Measurements from ENCODE around the gene SF3B2.
"Not testable (repeated sequence)": the region's sequence is repeated elsewhere in the genome, so short reads cannot be mapped to it uniquely, and the experiment has no call there.

SF3B2 gene

DNA sequence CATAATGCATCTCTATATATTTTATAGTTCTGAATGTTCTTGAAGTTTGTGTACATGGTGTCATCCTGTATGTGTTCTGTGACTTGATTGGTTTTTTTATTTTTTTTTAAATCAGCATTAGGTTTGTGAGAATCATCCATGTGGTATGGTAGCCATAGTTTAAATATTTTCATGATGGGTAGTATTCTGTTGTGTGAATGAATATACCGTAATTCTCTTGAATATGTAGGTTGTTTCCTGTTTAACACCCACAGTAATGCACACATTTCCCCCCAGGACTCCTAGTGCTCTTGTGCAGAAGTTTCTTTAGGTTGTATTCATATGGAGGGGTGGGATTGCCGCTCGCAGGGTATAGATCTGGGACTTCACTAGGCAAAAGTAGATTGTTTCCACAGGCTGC, 19.9 kb downstream of the SF3B2 start:
- no peak for DNase-seq (ENCODE audit: low spot score)

DNA sequence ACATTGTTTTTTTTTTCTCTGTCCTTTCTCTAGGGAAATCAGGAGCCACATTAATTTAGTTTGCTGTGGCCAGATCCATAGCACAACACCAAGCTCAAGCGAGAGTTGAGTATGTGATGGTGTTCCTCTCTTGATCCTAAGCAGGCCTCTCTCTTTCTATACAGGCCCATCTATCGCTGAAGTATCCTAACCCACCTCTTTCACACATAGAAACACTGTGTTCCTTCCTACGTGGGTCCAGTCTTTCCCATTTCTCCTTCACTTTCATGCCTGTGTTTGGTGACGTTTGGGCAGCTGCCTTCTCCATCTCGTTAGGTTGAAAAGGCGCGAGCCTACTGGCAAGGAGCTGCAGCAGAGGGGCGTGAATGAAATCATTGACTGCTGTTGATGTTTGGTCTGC, 20.4 kb downstream of the SF3B2 start:
- DNase-seq (ENCODE audit: low spot score): no peak

DNA sequence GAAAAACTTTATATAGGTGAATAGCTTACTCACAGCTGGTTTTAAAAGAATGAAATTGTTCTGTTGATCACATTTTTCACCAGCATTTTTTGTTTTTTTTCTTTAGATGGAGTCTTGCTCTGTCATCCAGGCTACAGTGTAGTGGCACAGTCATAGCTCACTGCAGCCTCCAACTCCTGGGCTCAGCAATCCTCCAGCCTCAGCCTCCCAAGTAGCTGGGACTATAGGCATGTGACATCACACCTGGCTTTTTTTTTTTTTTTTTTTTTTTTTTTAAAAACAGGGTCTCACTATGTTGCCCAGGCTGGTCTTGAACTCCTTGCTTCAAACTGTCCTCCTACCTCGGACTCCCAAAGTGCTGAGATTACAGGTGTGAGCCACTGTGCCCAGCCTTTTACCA, 21.5 kb downstream of the SF3B2 start:
- DNase-seq (ENCODE audit: low spot score): no peak

DNA sequence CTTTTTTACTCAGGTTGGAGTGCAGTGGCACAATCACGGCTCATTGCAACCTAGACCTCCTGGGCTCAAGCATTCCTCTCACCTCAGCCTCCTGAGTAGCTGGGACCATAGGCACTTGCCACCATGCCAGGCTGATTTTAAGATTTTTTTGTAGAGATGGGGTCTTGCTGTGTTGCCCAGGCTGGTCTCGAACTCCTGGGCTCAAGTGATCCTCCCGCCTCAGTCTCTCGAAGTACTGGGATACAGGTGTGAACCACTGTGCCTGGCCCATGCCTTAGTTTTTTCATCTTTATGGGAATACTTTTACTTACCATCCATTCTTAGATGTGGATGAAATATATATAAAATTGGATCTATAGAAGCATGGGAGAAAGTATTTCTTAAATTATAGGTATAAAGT, 23.1 kb downstream of the SF3B2 start:
- DNase-seq (ENCODE audit: low spot score): no peak

DNA sequence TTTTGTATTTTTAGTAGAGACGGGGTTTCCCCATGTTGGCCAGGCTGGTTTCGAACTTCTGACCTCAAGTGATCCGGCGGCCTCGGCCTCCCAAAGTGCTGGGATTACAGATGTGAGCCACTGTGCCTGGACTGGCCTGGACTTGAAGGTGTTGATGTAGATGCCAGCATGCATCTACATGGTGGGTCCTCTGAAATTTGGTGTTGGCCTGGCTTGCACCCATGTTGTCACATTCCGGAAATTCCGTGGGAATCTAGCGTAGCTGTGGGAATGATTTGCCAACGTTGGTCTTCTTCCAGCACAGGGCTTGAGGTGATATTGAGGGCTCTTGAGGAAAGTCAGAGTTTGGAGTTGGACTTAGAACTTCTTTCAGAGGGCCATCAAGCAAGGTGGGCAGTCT, 24.4 kb downstream of the SF3B2 start:
- no peak for DNase-seq (ENCODE audit: low spot score)

DNA sequence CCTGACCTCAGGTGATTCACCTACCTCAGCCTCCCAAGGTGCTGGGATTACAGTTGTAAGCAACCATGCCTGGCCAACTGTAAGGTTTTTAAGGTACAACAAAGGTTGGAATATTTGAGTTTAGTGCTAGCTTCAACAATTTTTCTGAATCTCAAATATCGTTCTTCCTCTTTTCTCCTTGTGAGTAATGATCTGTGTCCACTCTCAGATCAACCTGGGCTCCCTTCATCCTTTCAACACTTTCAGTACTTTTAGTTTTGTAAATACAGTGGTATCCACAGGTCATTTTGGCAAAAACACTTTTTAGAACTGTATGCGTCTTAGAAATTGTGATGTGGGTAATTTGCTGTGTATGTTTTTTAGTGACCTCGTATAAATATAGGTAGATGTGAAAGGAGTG, 25.8 kb downstream of the SF3B2 start:
- no peak for DNase-seq (ENCODE audit: low spot score)

DNA sequence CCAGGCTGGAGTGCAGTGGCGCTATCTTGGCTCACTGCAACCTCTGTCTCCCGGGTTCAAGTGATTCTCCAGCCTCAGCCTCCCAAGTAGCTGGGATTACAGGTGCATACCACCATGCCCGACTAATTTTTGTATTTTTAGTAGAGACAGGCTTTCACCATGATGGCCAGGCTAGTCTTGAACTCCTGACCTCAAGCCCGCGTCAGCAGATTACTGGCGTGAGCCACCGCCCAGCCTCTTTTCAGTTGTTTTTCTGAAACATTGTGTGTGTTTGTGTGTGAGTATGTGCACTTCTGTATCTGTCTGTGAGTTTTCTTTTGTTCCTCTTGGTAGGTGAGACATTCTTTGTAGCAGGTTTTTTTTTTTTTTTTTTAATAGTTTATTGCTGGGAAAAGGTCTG, 26.8 kb downstream of the SF3B2 start:
- DNase-seq (ENCODE audit: low spot score): not testable (repeated sequence)

DNA sequence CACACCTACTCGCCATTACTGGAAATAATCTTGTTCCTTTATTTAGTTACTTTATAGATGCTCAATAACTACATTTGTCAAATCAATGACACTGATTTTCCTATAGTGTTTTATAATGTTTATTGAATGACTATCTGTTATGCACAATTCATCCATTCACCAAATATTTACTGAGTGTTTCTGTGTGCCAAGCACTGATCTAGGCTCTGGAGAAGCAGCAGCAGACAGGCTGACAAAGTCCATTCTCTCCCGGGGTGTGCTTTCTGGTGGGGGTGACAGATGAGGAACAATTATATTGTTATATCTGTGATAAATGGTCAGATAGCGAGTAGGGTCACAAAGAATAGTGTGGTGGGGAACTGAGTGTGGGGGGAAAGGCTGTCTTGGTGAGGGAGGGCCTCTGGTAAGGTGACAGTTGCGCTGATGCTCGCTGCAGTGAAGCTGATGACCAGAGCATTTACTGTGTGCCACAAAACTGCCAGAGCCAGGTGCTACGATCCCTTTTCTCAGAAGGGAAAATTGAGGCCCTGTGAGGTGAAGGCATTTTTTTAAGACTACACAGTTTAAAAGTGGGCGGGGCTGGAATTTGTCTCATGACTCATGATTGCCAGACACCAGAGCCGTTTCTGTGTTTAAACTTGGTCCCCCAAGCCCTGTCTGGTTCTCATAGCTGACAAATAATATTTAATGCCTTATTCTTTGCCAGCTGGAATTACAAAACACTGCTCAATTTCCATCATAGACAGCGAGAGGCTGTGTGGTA, 28.1 kb downstream of the SF3B2 start:
- peak; percentile 89 for DNase-seq (ENCODE audit: low spot score)

DNA sequence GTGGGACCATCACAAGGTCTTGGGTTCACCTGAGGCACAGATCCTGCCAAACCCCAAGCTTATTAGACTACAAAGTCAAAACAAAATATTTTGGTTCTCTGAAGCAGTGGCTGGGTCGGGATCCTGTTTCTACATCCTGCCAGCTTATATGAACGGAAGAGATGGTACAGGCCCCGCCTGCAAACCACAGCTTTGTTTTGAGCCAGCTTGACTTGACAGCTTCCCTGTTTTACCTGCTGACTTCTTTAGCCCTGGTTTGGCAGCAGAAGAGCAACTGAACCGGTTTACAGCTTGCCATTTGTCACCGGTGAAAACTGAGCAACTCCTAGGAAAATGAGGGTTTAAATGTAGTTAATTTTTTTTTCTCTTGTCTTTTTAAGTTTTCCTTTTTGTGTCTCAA, 29.3 kb downstream of the SF3B2 start:
- DNase-seq (ENCODE audit: low spot score): no peak

DNA sequence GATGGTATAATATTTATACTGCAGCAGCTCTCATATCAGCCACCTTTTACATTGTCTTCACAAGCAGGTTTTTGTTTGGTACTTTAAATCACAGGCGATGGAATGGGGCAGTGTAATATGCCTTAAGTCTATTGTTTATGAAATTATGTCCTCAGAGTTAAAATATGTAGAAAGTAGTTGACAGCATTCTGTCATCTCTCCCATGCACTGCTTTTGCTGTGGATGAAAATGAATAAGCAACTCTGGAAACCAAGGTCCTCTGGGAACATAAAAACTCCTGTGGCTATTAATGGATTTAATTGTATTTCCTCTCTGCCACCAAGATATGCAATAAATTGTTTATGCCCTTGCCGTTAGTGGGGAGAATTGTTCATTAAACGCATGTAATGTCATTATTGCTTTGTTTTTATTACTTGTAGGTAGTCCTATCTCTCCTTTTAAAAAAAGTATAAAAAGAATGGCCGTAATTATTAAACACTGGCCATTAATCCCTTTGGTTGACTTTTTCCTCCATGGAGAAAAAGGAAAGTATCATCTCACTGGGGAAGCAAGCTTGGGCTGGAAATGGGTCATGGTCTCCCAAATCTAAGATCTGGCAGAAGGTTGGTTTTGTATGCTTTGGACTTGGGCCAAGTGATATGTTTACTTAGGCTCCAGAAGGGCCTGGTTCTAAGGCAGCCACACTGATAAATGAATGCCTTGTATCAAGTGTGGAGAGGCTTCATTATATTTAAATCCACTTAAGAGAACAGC, 31.0 kb downstream of the SF3B2 start:
- DNase-seq (ENCODE audit: low spot score): no peak

DNA sequence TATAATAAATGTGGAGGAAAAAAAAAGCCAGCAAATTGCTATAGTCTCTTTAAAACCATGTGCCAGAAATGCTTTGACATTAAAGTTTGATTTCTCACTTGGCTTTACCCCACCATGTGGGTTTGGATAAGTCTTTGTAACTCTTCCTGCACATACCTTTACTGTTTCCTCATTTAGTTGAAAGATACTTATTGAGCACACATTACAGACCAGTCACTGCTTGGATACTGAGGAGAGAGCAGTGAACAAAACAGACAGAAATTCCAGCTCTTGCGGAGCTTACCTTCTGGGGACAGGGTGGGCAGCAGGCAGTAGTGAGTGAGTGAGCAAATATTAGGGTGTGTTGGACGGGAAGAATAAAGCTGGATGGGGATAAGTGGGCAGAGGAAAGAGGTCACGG, 31.6 kb downstream of the SF3B2 start:
- DNase-seq (ENCODE audit: low spot score): no peak

DNA sequence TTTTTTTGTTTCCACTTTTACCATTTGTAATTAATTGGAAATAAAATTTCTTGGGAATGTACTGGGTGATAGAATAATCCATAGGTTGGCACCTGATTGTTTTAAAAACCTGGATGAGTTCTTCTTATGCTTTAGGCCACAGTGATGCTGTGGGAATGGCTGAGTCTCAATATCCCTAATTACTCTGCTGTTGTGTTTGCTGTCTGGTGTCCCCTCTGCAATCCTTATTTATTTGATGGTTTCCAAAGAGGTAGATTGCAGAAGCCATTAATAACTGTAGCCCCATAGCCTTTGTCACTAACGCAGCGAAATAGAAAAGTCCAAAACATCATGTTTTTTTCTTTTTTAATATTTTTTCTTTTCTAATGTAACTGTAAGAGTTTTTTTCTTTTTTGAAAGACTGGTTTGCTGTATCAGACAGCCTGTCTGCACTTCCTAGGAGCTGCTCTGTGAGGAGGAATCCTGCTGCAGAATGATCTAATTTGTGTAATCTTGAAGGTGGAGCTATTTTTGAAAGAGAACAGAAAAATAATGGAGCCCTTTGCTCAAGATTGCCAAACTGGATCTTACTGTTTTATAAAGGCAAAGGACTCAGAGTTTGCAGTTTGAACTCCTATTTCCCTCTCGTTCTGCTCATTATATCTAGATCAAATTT, 32.8 kb downstream of the SF3B2 start:
- DNase-seq (ENCODE audit: low spot score): no peak

DNA sequence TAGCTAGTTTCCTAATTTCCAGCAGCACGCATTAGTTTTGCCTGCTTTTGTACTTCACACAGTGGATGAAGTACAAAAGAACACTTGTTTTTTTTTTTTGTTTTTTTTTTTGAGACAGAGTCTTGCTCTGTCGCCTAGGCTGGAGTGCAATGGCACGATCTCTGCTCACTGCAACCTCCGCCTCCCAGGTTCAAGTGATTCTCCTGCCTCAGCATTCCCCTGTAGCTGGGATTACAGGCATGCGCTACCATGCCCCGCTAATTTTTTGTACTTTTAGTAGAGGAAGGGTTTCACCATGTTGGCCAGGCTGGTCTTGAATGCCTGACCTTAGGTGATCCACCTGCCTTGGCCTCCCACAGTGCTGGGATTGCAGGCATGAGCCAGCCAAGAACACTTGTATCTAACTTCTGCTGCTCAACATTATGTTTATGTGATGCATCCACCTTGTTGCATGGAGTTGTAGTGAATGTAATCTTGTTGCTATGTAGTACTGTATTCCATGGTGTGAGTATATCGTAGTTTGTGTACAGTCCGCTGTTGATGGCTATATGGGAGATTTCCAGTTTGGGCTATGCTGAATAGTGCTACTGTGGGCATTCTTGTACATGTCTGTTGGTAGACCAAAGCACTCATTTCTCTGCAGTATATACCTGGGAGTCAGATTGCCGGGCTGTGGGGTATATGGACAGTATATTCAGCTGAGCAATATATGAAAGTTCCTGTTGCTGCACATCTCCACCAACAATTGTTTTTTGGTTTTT, 35.2 kb downstream of the SF3B2 start:
- DNase-seq (ENCODE audit: low spot score): no peak

DNA sequence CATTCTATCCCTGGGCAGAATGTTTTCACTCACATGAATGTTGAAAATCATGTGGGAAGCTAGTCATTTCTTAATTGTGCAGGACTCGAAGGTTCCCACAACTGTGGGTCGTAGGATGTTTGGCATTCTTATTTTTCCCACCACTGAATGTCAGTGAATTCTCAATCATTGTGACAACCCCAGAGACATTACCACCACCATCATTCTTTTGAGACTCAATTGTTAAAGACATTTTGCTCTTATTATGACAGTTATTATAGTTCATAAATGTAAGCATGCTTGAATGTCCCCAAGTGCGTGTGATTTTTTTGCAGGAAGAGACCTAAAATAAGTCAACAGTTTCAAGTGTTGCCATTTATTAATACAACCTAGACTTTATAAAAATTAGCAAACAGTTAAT, 36.9 kb downstream of the SF3B2 start:
- no peak for DNase-seq (ENCODE audit: low spot score)

DNA sequence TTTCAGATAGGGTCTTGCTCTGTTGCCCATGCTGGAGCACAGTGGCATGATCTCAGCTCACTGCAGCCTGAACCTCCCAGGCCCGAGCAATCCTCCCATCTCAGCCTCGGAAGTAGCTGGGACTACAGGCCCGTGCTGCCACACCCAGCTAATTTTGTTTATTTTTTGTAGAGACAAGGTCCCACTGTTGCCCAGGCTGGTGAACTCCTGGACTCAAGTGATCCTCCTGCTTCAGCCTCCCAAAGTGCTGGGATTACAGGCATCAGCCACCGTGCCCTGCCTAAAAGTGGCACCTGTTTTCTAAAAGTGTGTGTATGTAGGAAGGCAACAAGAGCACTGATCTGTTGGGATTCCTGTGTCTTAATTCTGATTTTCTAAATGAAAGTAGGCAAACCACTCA, 38.1 kb downstream of the SF3B2 start:
- DNase-seq (ENCODE audit: low spot score): no peak

DNA sequence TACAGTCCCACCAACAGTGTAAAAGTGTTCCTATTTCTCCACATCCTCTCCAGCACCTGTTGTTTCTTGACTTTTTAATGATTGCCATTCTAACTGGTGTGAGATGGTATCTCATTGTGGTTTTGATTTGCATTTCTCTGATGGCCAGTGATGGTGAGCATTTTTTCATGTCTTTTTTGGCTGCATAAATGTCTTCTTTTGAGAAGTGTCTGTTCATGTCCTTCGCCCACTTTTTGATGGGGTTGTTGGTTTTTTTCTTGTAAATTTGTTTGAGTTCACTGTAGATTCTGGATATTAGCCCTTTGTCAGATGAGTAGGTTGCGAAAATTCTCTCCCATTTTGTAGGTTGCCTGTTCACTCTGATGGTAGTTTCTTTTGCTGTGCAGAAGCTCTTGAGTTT, 40.0 kb downstream of the SF3B2 start:
- DNase-seq (ENCODE audit: low spot score): not testable (repeated sequence)

DNA sequence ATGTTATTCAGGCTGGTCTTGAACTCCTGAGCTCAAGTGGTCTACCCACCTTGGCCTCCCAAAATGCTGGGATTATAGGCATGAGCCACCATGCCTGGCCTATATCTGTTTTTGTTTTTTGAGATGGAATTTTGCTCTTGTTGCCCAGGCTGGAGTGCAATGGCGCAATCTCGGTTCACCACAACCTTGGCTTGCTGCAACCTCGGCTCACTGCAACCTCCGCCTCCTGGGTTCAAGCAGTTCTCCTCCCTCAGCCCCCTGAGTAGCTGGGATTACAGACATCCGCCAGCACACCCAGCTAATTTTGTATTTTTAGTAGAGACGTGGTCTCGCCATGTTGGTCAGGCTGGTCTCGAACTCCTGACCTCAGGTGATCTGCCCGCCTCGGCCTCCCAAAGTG, 47.6 kb downstream of the SF3B2 start:
- not testable (repeated sequence) for DNase-seq (ENCODE audit: low spot score)

DNA sequence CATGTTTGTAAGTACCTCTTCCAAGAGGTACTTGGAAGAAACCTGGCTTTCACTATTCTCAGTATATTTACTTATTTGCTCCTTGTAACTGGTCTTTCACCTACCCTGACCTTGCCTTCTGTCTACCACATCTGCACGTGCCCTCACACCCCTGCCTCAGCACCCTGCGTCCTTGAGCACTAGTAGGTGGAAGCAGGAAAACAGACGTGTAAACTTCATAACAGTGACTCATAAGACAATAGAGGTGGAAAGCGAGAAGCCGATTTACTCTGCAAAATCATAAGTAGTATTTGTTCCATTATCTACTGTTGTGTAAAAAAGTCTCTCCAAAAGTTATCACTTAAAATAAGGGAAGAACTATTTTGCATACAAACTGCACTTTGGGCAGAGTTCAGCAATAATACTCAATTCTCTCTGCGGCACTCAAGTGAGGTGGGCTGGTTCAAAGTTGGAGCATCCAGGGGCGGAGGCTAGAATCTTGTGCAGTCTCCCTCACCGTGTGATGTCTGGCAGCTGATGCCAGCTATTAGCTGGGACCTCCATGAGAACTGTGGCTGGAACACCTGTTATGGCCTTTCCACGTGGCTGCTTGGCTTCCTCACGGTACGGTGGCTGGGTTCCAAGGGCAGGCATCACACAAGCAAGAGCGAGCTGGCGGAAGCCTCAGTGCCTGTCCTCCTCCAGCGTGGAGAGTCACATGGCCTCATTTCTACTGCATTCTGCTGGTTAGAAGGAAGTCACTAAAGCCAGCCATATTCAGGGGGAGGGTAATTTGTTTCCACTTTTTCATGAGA, 48.3 kb downstream of the SF3B2 start:
- DNase-seq (ENCODE audit: low spot score): no peak

DNA sequence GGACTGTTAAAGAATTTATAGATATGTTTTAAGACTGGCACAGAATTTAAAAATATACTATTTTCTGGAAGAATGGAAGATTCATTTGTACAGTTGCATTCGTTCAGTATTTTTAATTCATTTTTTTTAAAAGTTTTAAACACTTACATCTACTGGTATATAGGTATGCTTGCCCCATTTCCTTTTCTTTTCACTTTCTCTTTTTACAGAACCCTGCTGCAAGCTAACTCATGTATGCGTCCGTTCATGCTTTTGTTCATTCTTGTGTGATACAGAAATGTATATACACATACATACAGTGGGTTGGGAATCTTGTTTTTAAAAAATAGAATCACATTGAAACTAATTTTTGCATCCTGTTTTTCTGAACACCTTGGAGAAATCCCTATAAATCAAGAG, 48.9 kb downstream of the SF3B2 start:
- DNase-seq (ENCODE audit: low spot score): no peak

DNA sequence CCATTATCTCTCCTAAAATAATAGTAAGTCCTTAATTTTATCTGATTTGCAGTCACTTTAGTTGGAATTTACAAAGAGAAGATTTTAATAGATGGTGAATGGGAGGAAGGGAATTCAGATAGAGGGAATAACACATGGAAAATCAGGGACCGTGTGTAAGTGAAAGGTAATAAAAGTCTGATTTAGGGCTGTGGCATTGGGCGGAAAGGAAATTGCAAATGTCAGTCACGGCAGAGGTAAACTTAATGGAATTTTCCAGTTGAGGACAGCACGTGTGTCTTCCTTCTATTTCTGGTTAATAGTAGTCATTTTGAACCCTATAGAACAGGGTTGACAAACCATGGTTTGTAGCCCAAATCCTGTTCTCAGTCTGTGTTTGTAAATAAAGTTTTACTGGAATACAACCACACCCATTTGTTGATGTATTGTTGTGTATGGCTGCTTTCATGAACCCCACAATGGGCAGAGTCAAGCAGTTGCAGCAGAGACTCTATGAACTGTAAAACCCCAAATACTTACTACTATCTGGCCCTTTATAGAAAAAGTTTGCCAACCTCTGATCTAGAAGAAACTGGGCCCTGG, 52.0 kb downstream of the SF3B2 start:
- no peak for DNase-seq (ENCODE audit: low spot score)

Measured in AG20443 (cell line).